Heart left ventricle (tissue), 16 donors: Measurements from ENCODE around the gene TRHDE. TPM values are rescaled to one million over a fixed set of nuclear protein-coding genes. Genes with fewer than 3 reads are reported as not detected.

Experiments used
- ATAC-seq, 4 donors: fragments of 200-7000 bp; cut with Tn5 transposase; one replicate each; pipeline ENCODE4 v1.9.1; 2020 to 2022; ENCODE audit warnings: moderate library complexity in 4 of 4, mild to moderate bottlenecking in 3 of 4, moderate number of reproducible peaks in 1 of 4
- DNase-seq, 5 donors: peaks; one replicate each; pipeline ENCODE4 v3.0.0-alpha.2; 2020
- H3K27ac ChIP-seq, 12 donors: fragments of 200-600 bp; sonication (generic) in 4 of 12; one replicate each; pipeline versions ENCODE4 v1.5.0 to v1.8.0; 2016 to 2022; ENCODE audit warnings: mild to moderate bottlenecking in 2 of 12
- H3K27me3 ChIP-seq, 9 donors: fragments of 200-600 bp; sonication (generic) in 2 of 9; one replicate each; pipeline versions ENCODE4 v1.5.1 to v1.8.0; 2016 to 2022; ENCODE audit warnings: mild to moderate bottlenecking in 3 of 9
- H3K36me3 ChIP-seq, 9 donors: fragments of 200-600 bp; sonication (generic) in 2 of 9; one replicate each; pipeline versions ENCODE4 v1.5.0 to v1.8.0; 2018 to 2022; ENCODE audit warnings: mild to moderate bottlenecking in 2 of 9
- H3K4me1 ChIP-seq, 12 donors: fragments of 200-600 bp; sonication (generic) in 4 of 12; one replicate each; pipeline versions ENCODE4 v1.5.0 to v1.8.0; 2016 to 2022; ENCODE audit warnings: mild to moderate bottlenecking in 3 of 12
- H3K4me3 ChIP-seq, 12 donors: fragments of 200-600 bp; sonication (generic) in 4 of 12; one replicate each; pipeline versions ENCODE4 v1.5.0 to v1.8.0; 2017 to 2022; ENCODE audit warnings: mild to moderate bottlenecking in 9 of 12, moderate library complexity in 4 of 12
- H3K9me3 ChIP-seq, 12 donors: fragments of 200-600 bp; sonication (generic) in 4 of 12; one replicate each; pipeline versions ENCODE4 v1.5.0 to v1.8.0; 2016 to 2022; ENCODE audit warnings: mild to moderate bottlenecking in 1 of 12
- CTCF ChIP-seq, 12 donors: fragments of 200-600 bp; sonication (generic) in 4 of 12; IDR thresholded peaks; one replicate each; pipeline versions ENCODE4 v1.5.0 to v1.8.0; 2018 to 2022; ENCODE audit warnings: antibody characterized with exemption in 12 of 12, mild to moderate bottlenecking in 5 of 12
- POLR2A ChIP-seq, 2 donors: fragments of 450-650 bp; IDR thresholded peaks; one replicate each; pipeline ENCODE4 v1.6.1; 2017; ENCODE audit warnings: antibody characterized with exemption in 2 of 2, mild to moderate bottlenecking in 2 of 2, moderate library complexity in 2 of 2
- WGBS, 4 donors: extraction: QIAGEN DNeasy Blood & Tissue Kit in 2 of 4; methylation state at CpG; one replicate each; pipeline versions ENCODE4 v1.1.5 to v1.1.7; 2013 to 2018; 5-methylcytosine and 5-hydroxymethylcytosine counted together
- intact Hi-C, 10 donors: fragments of 100-400 bp; cut with DNase I; formaldehyde crosslinking; loops; one replicate each; pipeline versions ENCODE4 v1.11.1 to v1.14.2; 2022
- polyA plus RNA-seq, 2 donors: library from polyadenylated mRNA; stranded (reverse); fragments of 200-250 nt; gene quantifications; one replicate each; pipeline ENCODE4 v1.2.3, GENCODE V29; 2013
- total RNA-seq, 9 donors: library from RNA; depleted of rRNA in 2 of 9; stranded (reverse); fragments of >200 nt in 2 of 9; fragmentation: NEBNext Ultra II Directional in 3 of 9; extraction: Animal tissue kit (Norgen Biotek cat#: 25700) in 3 of 9; gene quantifications; one replicate each; pipeline versions ENCODE4 v1.1.0 to v1.2.4, GENCODE V29; 2016 to 2023
- donor health status: ischemic (EF 13 %, LVEDD 7.1; RV severe dilation, severe dysfunction).
- donor health status: healthy with polysubstance abuse.
- donor health status: DM: no; HTN: yes; CAD: no.
- donor health status: DM: no; HTN: no; CAD: no.
- donor health status: ischemic (EF 25% LVEDD 6.9; RV normal size, moderate dysfunction).
- donor health status: ischemic (EF 25% LVEDD 5.7; RV mildly dilated, moderate dysfunction).
- donor health status: healthy.
- donor health status: DM: yes; HTN: yes; CAD: no.
- donor health status: ischemic (EF 35%, LVEDD 5.7; RV mildly dilated, moderate dysfunction).
- donor health status: nonischemic (EF 11% LVEDD 7.7; RV severe dilation, severe dysfunction).
- donor health status: DM: yes; HTN: yes; CAD: no.
- donor health status: PGD.
- donor health status: ischemic (EF 29% LVEDD 5.4; RV normal size, mild dysfunction).
- donor health status: nonischemic (EF 23%, LVEDD 6.1; RV moderate dilation, normal function).

TRHDE gene
- total and polyA plus RNA-seq, 11 donors = 0.01 to 3.1 (median 0.28) TPM; not detected in 1

- no peak for DNase-seq
- Histone ChIP-seq H3K27me3 (no peaks in the 10 kb centered on the region), H3K27ac (no peak overlapping the region), H3K4me1 (no peaks in the 10 kb centered on the region), H3K4me3 (no peak overlapping the region), H3K9me3 (peaks cover 0 to 7% (median 0%) of the 10 kb centered on the region in 12 donors), H3K36me3 (no peaks in the 10 kb centered on the region)
- 84 to 96% (median 91%) methylated on average over 1 of the region's 1 CpG for WGBS, 4 donors
- ATAC-seq = no peak
- intact Hi-C loops = no loop called here
- TF ChIP-seq CTCF (IDR thresholded peaks at IDR 0.05) = no peak
- no peak for TF ChIP-seq POLR2A (IDR thresholded peaks at IDR 0.05)
These were observed 96.1 kb downstream of the TRHDE start for GRCh38 chr12:72368298-72368697.

GRCh38 chr12:72368719-72369422 is 96.7 kb downstream of the TRHDE start:
- Histone ChIP-seq H3K27me3 (no peaks in the 10 kb centered on the region), H3K36me3 (no peaks in the 10 kb centered on the region), H3K4me3 (no peak overlapping the region), H3K9me3 (peaks cover 0 to 7% (median 0%) of the 10 kb centered on the region in 12 donors), H3K4me1 (no peaks in the 10 kb centered on the region), H3K27ac (no peak overlapping the region)
- TF ChIP-seq POLR2A (IDR thresholded peaks at IDR 0.05) = no peak
- no peak for TF ChIP-seq CTCF (IDR thresholded peaks at IDR 0.05)
- intact Hi-C loops = no loop called here
- 56 to 72% (median 62%) methylated on average over 3 of the region's 3 CpGs for whole genome bisulfite sequencing, 4 donors
- no peak for DNase-seq
- no peak for ATAC-seq

- H3K4me1 ChIP-seq = no peaks in the 10 kb centered on the region
- WGBS, 4 donors = 41 to 51% (median 46%) methylated on average over 4 of the region's 4 CpGs
- H3K36me3 ChIP-seq = no peaks in the 10 kb centered on the region
- ATAC-seq (no peak), DNase-seq (no peak)
- no peak overlapping the region for H3K4me3 ChIP-seq
- intact Hi-C loops = no loop called here
- H3K9me3 ChIP-seq = peaks cover 0 to 7% (median 0%) of the 10 kb centered on the region in 12 donors
- no peak overlapping the region for H3K27ac ChIP-seq
- H3K27me3 ChIP-seq = no peaks in the 10 kb centered on the region
- TF ChIP-seq POLR2A (IDR thresholded peaks at IDR 0.05) (no peak), CTCF (IDR thresholded peaks at IDR 0.05) (no peak)
These were observed 97.3 kb downstream of the TRHDE start for GRCh38 chr12:72369423-72369959.

GRCh38 chr12:72380441-72380840 is 108.3 kb downstream of the TRHDE start:
- TF ChIP-seq POLR2A (IDR thresholded peaks at IDR 0.05) (no peak), CTCF (IDR thresholded peaks at IDR 0.05) (no peak)
- H3K27me3 ChIP-seq = no peaks in the 10 kb centered on the region
- H3K36me3 ChIP-seq = no peaks in the 10 kb centered on the region
- no peak overlapping the region for H3K4me3 ChIP-seq
- ATAC-seq (no peak), DNase-seq (no peak)
- intact Hi-C loops = no loop called here
- H3K27ac ChIP-seq = no peak overlapping the region
- 67 to 93% (median 82%) methylated on average over 2 of the region's 2 CpGs for WGBS, 4 donors
- H3K9me3 ChIP-seq = no peaks in the 10 kb centered on the region
- H3K4me1 ChIP-seq = no peaks in the 10 kb centered on the region
